Activated naive CD4-positive, alpha-beta T cell treated with anti-CD3 and anti-CD28 coated beads, Interleukin-2, amount 50 U/mL, for 24 hours (primary cell): Measurements from ENCODE around the gene ACADL.
"Not testable (repeated sequence)": the region's sequence is repeated elsewhere in the genome, so short reads cannot be mapped to it uniquely, and the experiment has no call there.

ENCODE experiments used
- H3K27ac Mint-ChIP-seq: one replicate; pipeline ENCODE4 v1.8.0; 2021; ENCODE audit warnings: mild to moderate bottlenecking, mixed read lengths
- H3K27me3 Mint-ChIP-seq: one replicate; pipeline ENCODE4 v1.8.0; 2021; ENCODE audit warnings: mixed read lengths
- H3K36me3 Mint-ChIP-seq: one replicate; pipeline ENCODE4 v1.8.0; 2021; ENCODE audit warnings: mixed read lengths
- H3K4me1 Mint-ChIP-seq: one replicate; pipeline ENCODE4 v1.8.0; 2021; ENCODE audit warnings: mixed read lengths
- H3K4me3 Mint-ChIP-seq: one replicate; pipeline ENCODE4 v1.8.0; 2021; ENCODE audit warnings: mild to moderate bottlenecking, mixed read lengths
- H3K9me3 Mint-ChIP-seq: one replicate; pipeline ENCODE4 v1.8.0; 2021; ENCODE audit warnings: mixed read lengths

ACADL gene

DNA sequence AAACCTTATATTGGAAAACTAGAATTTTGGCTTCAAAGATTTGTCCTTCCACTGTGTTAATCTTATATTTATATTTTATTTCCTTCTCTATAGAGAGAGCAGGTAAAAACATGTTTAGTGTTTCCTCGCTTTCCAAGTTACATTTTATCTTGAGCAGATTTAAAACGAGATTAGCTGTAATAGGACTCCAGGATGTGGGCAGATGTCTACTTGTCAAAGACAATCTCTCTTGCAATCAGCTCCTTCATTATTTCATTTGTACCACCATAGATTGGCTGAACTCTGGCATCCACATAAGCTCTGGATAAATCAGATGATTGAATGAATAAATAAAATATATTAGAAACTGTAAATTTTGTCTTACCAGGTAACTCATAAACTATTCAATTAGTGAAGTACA, 36.5 kb downstream of the ACADL start:
- Mint-ChIP-seq H3K36me3 (peaks cover 5% of the 10 kb centered on the region), H3K4me3 (no peak overlapping the region), H3K4me1 (peaks cover 3% of the 10 kb centered on the region), H3K9me3 (peaks cover 7% of the 10 kb centered on the region), H3K27me3 (no peaks in the 10 kb centered on the region), H3K27ac (no peak overlapping the region)

DNA sequence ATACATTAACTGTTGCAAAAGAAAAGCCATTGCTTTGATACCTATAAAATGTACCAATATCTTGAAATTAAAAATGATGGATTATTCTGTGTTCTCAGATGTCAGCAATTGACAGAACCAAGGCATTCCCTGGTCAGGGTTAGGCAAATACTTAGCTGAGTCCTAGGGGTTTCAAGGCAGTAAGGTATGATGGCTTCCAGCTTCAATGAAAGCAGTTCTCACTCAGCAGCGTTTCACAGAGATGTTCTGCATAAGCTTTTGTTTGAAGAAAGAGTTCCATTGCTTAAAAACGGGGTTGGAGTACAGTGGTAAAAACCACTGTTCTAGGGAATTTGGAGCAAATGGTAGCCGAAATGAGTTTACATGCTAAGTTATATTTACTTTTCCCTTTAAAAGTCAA, 37.1 kb downstream of the ACADL start:
- peaks cover 9% of the 10 kb centered on the region for H3K9me3 Mint-ChIP-seq
- no peaks in the 10 kb centered on the region for H3K27me3 Mint-ChIP-seq
- no peak overlapping the region for H3K27ac Mint-ChIP-seq
- peaks cover 8% of the 10 kb centered on the region for H3K36me3 Mint-ChIP-seq
- no peak overlapping the region for H3K4me3 Mint-ChIP-seq
- H3K4me1 Mint-ChIP-seq, result peaks cover 3% of the 10 kb centered on the region

DNA sequence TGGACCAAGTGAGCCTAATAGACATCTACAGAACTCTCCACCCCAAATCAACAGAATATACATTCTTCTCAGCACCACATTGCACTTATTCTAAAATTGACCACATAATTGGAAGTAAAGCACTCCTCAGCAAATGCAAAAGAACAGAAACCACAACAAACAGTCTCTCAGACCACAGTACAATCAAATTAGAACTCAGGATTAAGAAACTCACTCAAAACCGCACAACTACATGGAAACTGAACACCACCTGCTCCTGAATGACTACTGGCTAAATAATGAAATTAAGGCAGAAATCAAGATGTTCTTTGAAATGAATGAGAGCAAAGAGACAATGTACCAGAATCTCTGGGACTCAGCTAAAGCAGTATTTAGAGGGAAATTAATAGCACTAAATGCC, 41.3 kb downstream of the ACADL start:
- Mint-ChIP-seq H3K36me3 (peaks cover 11% of the 10 kb centered on the region), H3K4me1 (peaks cover 28% of the 10 kb centered on the region), H3K9me3 (peaks cover 15% of the 10 kb centered on the region)
- not testable (repeated sequence) for H3K4me3 Mint-ChIP-seq, H3K27ac Mint-ChIP-seq, H3K27me3 Mint-ChIP-seq

DNA sequence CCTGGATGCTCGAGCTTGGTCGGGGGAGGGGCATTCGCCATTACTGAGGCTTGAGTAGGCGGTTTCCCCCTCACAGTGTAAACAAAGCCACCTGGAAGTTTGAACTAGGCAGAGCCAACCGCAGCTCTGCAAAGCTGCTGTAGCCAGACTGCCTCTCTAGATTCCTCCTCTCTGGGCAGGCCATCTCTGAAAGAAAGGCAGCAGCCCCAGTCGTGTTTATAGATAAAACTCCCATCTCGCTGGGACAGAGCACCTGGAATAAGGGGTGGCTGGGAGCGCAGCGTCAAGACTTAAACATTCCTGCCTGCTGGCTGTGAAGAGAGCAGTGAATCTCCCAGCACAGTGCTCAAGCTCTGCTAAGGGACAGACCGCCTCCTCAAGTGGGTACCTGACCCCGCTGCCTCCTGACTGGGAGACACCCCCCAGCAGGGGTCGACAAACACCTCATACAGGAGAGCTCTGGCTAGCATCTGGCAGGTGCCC, 43.6 kb downstream of the ACADL start:
- Mint-ChIP-seq H3K9me3 (peaks cover 15% of the 10 kb centered on the region), H3K4me3 (peak overlapping the region; percentile 33), H3K4me1 (peaks cover 29% of the 10 kb centered on the region), H3K36me3 (peaks cover 11% of the 10 kb centered on the region)
- not testable (repeated sequence) for H3K27ac Mint-ChIP-seq, H3K27me3 Mint-ChIP-seq

DNA sequence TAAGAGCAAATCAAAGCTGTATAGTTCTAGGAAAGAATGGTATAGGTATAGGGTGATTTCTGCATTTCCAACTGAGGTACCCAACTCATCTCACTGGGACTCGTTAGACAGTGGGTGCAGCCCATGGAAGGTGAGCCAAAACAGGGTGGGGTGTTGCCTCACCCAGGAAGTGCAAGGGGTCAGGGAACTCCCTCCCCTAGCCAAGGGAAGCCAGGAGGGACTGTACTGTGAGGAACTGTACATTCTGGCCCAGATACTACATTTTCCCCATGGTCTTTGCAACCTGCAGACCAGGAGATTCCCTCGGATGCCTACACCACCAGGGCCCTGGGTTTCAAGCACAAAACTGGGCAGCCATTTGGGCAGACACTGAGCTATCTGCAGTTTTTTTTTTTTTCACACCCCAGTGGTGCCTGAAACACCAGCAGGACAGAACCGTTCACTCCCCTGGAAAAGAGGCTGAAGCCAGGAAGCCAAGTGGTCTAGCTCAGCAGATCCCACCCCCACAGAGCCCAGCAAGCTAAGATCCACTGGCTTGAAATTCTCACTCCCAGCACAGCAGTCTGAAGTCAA, 44.1 kb downstream of the ACADL start:
- not testable (repeated sequence) for H3K27me3 Mint-ChIP-seq, H3K27ac Mint-ChIP-seq
- Mint-ChIP-seq H3K36me3 (peaks cover 11% of the 10 kb centered on the region), H3K9me3 (peaks cover 15% of the 10 kb centered on the region), H3K4me3 (peak overlapping the region; percentile 33), H3K4me1 (peaks cover 29% of the 10 kb centered on the region)

DNA sequence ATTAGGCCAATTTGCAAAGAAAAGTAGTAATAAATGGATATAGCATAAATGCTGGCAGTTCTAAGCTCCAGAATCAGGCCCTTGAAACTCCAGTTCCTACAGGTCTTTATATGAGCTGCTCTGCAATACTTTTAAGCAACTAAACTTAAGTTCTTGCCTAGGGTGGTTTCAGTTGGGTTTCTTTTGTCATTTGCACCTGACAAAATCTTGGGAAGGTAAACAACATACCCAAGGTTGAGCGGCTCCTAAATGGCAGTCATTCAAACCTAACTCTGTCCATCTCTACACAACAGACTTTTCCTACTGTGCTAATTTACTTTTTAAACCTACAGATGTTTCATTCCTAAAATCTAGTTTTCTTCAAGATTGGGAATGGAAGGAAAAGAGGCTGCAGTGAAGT, 44.8 kb downstream of the ACADL start:
- Mint-ChIP-seq H3K4me3 (no peak overlapping the region), H3K36me3 (peaks cover 11% of the 10 kb centered on the region), H3K27ac (no peak overlapping the region), H3K27me3 (no peaks in the 10 kb centered on the region), H3K4me1 (peaks cover 29% of the 10 kb centered on the region), H3K9me3 (peaks cover 15% of the 10 kb centered on the region)

DNA sequence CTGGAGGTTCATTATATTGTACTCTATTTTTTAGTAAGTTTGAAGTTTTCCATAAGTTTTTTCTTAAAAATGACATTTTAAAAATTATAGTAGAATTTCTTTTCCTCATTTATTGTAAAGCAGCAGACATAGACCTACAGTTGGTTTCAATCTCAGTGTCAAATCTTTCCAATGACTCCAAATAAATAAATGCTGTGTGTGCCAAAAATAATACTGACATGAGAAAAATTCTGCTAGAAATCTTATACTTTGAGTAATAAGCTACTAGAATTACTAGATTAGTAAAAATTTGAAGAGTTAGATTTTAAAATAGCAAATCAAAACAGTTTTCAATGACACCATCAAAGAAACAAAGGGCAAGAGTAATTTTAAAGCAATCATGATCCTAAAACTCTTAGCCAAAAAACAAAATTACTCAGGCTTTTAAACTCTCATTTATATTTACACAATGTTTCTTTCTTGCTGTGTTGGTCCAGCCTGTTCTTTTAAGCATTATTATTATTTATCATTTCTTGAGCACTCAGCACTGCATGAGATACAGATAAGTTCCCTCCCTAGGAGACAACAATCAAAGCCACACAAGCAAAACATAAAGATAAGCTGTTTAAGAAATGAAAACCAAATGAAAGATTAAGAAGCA, 45.8 kb downstream of the ACADL start:
- no peak overlapping the region for H3K4me3 Mint-ChIP-seq
- H3K9me3 Mint-ChIP-seq, result peaks cover 15% of the 10 kb centered on the region
- peaks cover 29% of the 10 kb centered on the region for H3K4me1 Mint-ChIP-seq
- H3K36me3 Mint-ChIP-seq, result peaks cover 11% of the 10 kb centered on the region
- no peaks in the 10 kb centered on the region for H3K27me3 Mint-ChIP-seq
- H3K27ac Mint-ChIP-seq, result no peak overlapping the region

DNA sequence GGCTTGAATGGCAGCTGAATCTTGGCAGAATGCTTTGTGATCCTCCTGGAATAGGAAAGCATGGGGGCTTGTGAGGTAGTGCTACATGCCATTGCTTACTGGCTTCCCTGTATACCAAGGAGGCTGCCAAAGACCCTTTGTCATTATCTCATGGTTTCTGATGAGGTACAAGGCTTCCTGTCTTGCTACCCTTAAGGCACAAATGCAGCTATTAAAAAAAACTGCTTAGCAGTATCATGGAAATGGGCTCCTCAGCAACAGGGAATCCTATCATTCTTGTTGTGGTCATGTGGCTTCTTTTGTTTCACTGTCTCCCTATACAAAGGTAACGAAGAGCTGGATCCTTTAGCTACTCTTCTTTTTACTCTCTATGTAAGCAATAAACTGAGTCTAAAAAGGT, 47.5 kb downstream of the ACADL start:
- H3K4me3 Mint-ChIP-seq, result no peak overlapping the region
- no peaks in the 10 kb centered on the region for H3K27me3 Mint-ChIP-seq
- no peak overlapping the region for H3K27ac Mint-ChIP-seq
- peaks cover 2% of the 10 kb centered on the region for H3K9me3 Mint-ChIP-seq
- H3K36me3 Mint-ChIP-seq, result peaks cover 2% of the 10 kb centered on the region
- H3K4me1 Mint-ChIP-seq, result peaks cover 30% of the 10 kb centered on the region

DNA sequence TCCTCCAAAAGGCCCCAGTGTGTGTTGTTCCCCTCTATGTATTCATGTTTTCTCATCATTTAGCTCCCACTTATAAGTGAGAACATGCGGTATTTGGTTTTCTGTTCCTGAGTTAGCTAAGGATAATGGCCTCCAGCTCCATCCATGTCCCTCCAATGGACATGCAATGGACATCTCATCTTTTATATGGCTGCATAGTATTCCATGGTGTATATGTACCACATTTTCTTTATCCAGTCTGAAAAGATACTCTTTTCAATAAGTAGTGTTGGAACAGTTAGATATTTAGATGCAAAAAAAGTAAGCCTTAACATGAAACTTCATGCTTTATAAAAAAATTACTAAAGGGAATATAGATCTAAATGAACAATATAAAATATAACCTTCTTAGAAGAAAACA, 48.1 kb downstream of the ACADL start:
- not testable (repeated sequence) for H3K36me3 Mint-ChIP-seq, H3K27me3 Mint-ChIP-seq, H3K27ac Mint-ChIP-seq, H3K9me3 Mint-ChIP-seq, H3K4me3 Mint-ChIP-seq
- H3K4me1 Mint-ChIP-seq, result peaks cover 35% of the 10 kb centered on the region

DNA sequence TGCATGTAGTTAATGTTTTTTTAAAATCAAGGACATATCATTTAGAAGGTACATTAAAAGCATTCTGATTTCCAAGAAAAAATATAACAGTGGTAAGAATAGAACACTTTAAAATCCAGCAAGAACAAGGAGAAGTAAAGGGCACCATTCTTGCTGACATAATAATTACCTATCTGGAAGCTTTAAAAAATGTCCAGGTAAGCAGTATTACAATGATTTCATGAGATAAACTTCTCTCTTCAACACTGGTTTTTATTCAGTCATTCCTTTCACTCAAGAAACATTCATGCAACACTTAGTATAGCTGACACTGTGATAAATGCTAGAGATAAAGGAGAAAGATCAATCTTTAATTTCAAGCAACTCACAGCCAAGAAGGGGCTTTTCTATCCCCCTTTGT, 51.2 kb downstream of the ACADL start:
- H3K36me3 Mint-ChIP-seq, result no peaks in the 10 kb centered on the region
- H3K27ac Mint-ChIP-seq, result no peak overlapping the region
- H3K9me3 Mint-ChIP-seq, result no peaks in the 10 kb centered on the region
- H3K27me3 Mint-ChIP-seq, result no peaks in the 10 kb centered on the region
- peaks cover 32% of the 10 kb centered on the region for H3K4me1 Mint-ChIP-seq
- no peak overlapping the region for H3K4me3 Mint-ChIP-seq

DNA sequence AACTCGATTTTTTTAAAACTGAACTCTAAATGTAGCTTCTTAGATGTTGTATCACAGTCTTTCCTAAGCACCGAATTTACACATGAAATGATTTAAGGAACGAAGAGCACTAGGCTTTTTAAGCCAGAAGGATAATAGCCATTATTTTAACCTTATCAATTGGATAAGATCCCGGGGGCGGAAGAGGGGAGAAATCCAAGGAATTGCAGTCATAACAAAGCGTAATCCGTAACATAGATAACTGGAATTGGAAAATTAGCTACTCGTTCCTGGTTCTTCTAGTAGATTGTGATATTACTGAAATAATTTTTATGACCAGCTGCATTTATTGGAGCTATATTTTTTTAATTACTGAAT, 53.0 kb downstream of the ACADL start:
- Mint-ChIP-seq H3K27ac (no peak overlapping the region), H3K4me3 (peak overlapping the region; percentile 88), H3K4me1 (peaks cover 40% of the 10 kb centered on the region), H3K27me3 (no peaks in the 10 kb centered on the region), H3K9me3 (no peaks in the 10 kb centered on the region), H3K36me3 (no peaks in the 10 kb centered on the region)

DNA sequence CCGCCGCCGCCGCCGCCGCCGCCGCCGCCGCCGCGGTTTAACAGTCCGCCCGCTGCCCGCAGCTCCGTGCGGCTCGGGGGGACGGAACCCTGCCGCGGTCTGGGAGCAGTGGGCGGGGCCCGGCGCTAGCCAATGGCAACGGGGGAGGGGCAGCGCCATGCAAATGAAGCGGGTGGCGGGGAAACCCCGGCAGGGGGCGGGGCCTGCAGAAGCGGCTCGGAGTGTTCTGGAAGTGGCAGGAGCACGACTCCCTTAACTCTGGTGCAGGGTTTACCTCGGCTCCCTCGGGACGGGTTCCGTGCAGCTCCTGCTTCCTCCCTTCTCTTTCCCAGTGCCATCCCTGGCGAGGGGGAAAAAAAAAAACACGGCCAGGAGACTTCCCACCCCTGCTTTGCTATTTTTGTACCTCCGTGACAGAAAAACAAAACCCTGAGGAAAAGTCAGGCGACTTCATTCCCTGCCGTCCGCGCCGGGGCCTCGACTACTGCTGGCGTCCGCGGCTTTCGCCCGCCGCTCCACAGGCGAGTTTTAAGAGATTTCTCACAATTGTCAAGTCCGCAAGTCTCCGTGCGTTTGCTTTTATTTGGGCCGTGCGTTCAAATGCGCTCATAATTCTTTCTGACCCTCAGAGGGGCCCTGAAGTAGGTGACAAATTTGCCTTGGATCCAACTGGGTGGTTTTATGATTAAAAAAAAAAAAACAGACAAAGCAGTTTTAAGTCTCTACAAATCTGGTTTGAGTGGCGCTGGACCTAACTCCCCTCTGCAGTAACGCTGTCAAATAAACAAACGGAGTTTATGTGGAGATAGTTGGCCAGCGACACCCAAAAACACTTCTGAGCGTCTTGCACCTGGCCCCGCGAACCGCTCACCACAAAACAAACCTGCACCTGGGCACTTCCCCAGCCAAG, 53.7 kb downstream of the ACADL start, which contains the start of gene KANSL1L:
Gene KANSL1L (minus strand): TSS at position 101 of the 910 bp plus-strand sequence. CDS start 16,827 bp downstream, outside the sequence.
- H3K4me1 Mint-ChIP-seq, result peaks cover 40% of the 10 kb centered on the region
- no peaks in the 10 kb centered on the region for H3K9me3 Mint-ChIP-seq
- H3K27ac Mint-ChIP-seq, result peak within 1 kb of the TSS; percentile 99
- H3K27me3 Mint-ChIP-seq, result no peaks in the 10 kb centered on the region
- no peaks in the 10 kb centered on the region for H3K36me3 Mint-ChIP-seq
- H3K4me3 Mint-ChIP-seq, result peak within 1 kb of the TSS; percentile 99

DNA sequence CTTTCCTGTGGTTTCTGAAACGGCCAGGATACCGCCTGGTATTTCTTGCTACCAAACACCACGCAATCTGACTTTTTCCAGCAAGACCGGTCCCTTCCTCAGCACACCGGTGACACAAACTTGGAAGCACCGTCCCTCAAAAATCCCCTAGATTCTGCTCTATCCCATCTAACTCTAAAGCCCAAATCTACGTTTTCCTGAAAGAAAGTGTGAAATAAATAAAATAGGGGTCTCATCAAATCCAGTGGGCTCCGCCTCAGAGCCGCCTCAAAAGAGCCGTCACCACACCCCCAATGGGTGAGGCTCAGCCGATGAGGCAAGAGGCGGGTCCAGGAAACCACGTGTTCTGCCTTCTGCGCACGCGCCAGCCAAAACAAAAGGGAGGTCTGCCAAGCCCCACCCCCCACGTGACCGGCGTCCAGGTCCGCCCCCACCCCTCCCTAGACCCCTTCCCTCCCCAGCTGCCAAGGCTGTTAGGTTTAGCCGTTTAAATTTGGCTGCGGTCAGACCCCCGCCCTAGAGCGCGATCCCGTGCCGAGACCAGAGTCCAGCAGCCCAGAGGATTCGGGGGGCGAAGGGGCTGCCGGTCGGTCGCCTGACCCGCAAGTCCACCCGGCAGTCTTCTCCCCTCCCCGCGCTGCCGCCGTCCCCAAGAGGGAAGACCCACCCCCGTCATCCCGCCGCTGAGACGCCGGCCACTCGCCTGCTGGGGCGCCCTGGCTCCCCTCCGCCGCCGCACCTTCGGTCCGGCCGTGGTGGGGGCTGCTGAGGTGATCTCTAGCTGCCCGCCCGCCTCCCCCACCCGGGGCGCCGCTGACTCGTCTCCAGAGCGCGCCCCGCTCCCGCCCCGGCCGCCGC, 54.6 kb downstream of the ACADL start:
- Mint-ChIP-seq H3K27ac (peak overlapping the region; percentile 99), H3K9me3 (no peaks in the 10 kb centered on the region), H3K36me3 (no peaks in the 10 kb centered on the region), H3K27me3 (no peaks in the 10 kb centered on the region), H3K4me3 (peak overlapping the region; percentile 99), H3K4me1 (peaks cover 40% of the 10 kb centered on the region)

DNA sequence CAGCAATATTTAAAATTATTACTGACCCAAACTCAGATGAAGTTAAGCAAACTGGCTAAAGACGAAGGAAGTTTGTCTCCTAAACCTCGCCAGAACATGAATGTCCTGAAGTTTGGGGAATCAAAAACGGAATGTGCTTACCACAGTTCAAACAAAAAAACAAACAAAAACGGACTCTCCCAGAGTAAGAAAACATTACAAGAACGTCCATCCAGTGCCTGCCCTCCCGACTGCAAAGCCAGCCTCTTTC, 55.1 kb downstream of the ACADL start:
- H3K27ac Mint-ChIP-seq, result peak overlapping the region; percentile 99
- H3K36me3 Mint-ChIP-seq, result no peaks in the 10 kb centered on the region
- peak overlapping the region; percentile 99 for H3K4me3 Mint-ChIP-seq
- no peaks in the 10 kb centered on the region for H3K9me3 Mint-ChIP-seq
- H3K27me3 Mint-ChIP-seq, result no peaks in the 10 kb centered on the region
- H3K4me1 Mint-ChIP-seq, result peaks cover 40% of the 10 kb centered on the region

DNA sequence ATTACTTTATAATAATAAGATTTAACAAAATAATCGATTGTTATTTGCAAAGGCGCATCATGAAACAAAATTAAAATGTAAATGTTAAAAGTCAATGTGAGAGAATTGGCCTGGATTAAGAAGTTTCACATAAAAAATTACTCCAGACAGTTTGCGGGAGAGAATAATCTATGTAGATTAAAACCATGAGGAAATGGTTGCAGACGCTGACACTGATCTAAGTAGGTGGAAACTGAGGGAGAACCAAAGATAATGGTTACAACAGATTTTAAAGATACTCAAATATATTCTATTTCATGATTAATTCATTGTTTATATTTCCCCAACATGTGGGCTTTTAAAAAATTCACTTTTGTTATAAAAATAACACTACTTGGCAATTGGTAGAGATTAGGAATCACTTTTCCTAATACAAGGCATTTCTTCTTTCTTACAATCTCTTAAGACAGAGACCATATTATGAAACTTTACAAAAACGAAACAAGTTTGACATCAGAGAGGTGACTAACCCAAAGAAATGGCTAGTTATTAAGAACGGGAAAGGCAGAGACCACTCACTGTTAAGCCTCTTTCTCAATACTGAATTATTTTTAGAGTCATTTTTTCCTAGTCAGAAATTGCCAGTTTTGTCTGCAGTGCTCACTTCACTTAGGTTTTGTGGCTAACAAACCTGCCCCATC, 55.6 kb downstream of the ACADL start:
- no peaks in the 10 kb centered on the region for H3K9me3 Mint-ChIP-seq
- peak overlapping the region; percentile 99 for H3K27ac Mint-ChIP-seq
- no peaks in the 10 kb centered on the region for H3K27me3 Mint-ChIP-seq
- peaks cover 40% of the 10 kb centered on the region for H3K4me1 Mint-ChIP-seq
- no peaks in the 10 kb centered on the region for H3K36me3 Mint-ChIP-seq
- H3K4me3 Mint-ChIP-seq, result peak overlapping the region; percentile 99
